Measurements from ENCODE around the gene RPAIN. TPM values are rescaled to one million over a fixed set of nuclear protein-coding genes. Genes with fewer than 3 reads are reported as not detected.

RPAIN gene
- total and polyA plus RNA-seq, 10 of the 15 experiments (the other 5 are each of a cell fraction or from before 2014, with no cell fraction given), result 45.8 to 109 (median 70.5) TPM

DNA sequence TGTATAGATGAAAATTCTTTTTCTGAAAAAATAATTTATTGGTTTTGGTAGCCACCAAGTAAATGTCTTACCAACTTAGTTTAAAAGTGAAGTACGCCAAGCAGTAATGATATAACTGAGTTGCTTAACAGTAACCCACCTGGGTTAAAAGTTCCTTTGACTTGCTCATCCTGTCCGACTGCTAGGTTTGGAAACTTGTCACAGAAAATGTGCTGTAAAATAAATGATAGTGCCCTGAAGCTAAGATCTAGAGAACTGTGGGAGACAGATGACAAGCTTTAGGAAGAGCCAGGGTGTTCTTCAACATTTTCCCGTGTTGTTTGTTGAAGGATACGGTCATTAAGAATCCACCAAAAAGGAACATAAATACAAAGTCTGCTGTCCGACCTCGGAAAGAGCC lies 61.0 kb downstream of the RPAIN start:
- Histone ChIP-seq H3K4me1 (ENCODE audit: control insufficient read depth, insufficient read depth, low read length) (peaks cover 7% of the 10 kb centered on the region; the same call in 1 of the 2 replicates), H3K27ac (ENCODE audit: control insufficient read depth, insufficient read depth) (no peak overlapping the region), H3K36me3 (ENCODE audit: control insufficient read depth in 2 of 2, insufficient read depth in 2 of 2, low read length in 1 of 2) (peaks cover 9 to 25% of the 10 kb centered on the region in 2 experiments; a peak in 3 of 4 replicates), H3K27me3 (replicated peaks in 1 of 2; ENCODE audit: control insufficient read depth in 2 of 2, insufficient read depth in 2 of 2, low read length in 1 of 2) (no peaks in the 10 kb centered on the region), H2AFZ (ENCODE audit: control insufficient read depth, low read depth, low read length) (no peak overlapping the region), H3K9ac (ENCODE audit: control insufficient read depth, insufficient read depth, low read length) (no peak overlapping the region), H3K4me3 (no peak overlapping the region), H3K9me3 (replicated peaks; ENCODE audit: control insufficient read depth, insufficient read depth, low read length) (no peaks in the 10 kb centered on the region), H4K20me1 (ENCODE audit: control insufficient read depth, insufficient read depth) (no peaks in the 10 kb centered on the region), H3K79me2 (ENCODE audit: control insufficient read depth, insufficient read depth, low read length) (peaks cover 33% of the 10 kb centered on the region), H3K4me2 (ENCODE audit: control insufficient read depth, insufficient read depth) (no peak overlapping the region)
- DNase-seq (ENCODE audit: low read depth, low spot score), result no peak
- in situ Hi-C loops (cut with MboI), result no loop called here
- SMC1A ChIA-PET (ENCODE audit: uncharacterized antibody, unreplicated experiment), result interaction anchor here (1.2 kb wide), 1 partner anchor 10 kb away, joined by 4 read pairs; no protein-coding TSS in a partner anchor
- ATAC-seq, result no peak
- no TSS peak for BruUV-seq (replicated peaks)
- intact Hi-C loops (cut with micrococcal nuclease; ENCODE audit: unreplicated experiment), result no loop called here
- no peak for TF ChIP-seq CUX1 (IDR thresholded peaks at IDR 0.05; ENCODE audit: insufficient replicate concordance, low read depth, low read length)
- no peak for TF ChIP-seq ZNF384 (IDR thresholded peaks at IDR 0.05; ENCODE audit: borderline replicate concordance, low read depth, low read length)
- TF ChIP-seq ZNF592 (IDR thresholded peaks at IDR 0.05), result no peak
- RAD21 ChIA-PET (ENCODE audit: unreplicated experiment), result no interaction called here
- POLR2A ChIA-PET, result no interaction called here
- CTCF ChIA-PET, result interaction anchor here (1.0 to 1.2 kb wide), 2 partner anchors 10 to 12 kb away, joined by 5 read pairs; partner anchors contain the start of gene DHX33
- FAIRE-seq, result no peak
- WGBS (ENCODE audit: insufficient coverage, insufficient replicate concordance, low lambda C conversion rate, missing lambda C conversion rate), result 97% methylated on average over 6 of the region's 6 CpGs
